Activated T-helper 2 cell treated with anti-CD3 and anti-CD28 coated beads, Interferon-gamma antibody, Interleukin-2, Interleukin-4, amounts not matched to agents 10 μg/mL and 5 μg/mL and 100 μg/mL, durations not matched to agents 14 hours and 24 hours and 36 hours (primary cell): ENCODE data around the gene ZNF319. TPM values are rescaled to one million over a fixed set of nuclear protein-coding genes. Genes with fewer than 3 reads are reported as not detected.

ENCODE experiments used
- DNase-seq: peaks from one replicate; pipeline ENCODE4 v3.0.0; 2021; ENCODE audit warnings: low spot score
- H3K27ac Mint-ChIP-seq: one replicate; pipeline ENCODE4 v1.8.0; 2021; ENCODE audit warnings: mixed read lengths
- H3K27me3 Mint-ChIP-seq: one replicate; pipeline ENCODE4 v1.8.0; 2021; ENCODE audit warnings: low read depth, mixed read lengths
- H3K36me3 Mint-ChIP-seq: one replicate; pipeline ENCODE4 v1.8.0; 2021; ENCODE audit warnings: low read depth, mixed read lengths
- H3K4me1 Mint-ChIP-seq: one replicate; pipeline ENCODE4 v1.8.0; 2021; ENCODE audit warnings: low read depth, mixed read lengths
- H3K4me3 Mint-ChIP-seq: one replicate; pipeline ENCODE4 v1.8.0; 2021; ENCODE audit warnings: low read depth, mild to moderate bottlenecking, moderate library complexity, mixed read lengths
- H3K9me3 Mint-ChIP-seq: one replicate; pipeline ENCODE4 v1.8.0; 2021; ENCODE audit warnings: mixed read lengths
- intact Hi-C: fragments of 100-400 bp; cut with micrococcal nuclease; formaldehyde crosslinking; loops from one replicate; pipeline ENCODE4 v1.15.1; 2023
- total RNA-seq: library from RNA; stranded (reverse); gene quantifications from 2 replicates; pipeline ENCODE4 v1.2.3, GENCODE V29; 2022

Gene ZNF319
- total RNA-seq, result 7.3 and 8.9 TPM in 2 replicates

DNA sequence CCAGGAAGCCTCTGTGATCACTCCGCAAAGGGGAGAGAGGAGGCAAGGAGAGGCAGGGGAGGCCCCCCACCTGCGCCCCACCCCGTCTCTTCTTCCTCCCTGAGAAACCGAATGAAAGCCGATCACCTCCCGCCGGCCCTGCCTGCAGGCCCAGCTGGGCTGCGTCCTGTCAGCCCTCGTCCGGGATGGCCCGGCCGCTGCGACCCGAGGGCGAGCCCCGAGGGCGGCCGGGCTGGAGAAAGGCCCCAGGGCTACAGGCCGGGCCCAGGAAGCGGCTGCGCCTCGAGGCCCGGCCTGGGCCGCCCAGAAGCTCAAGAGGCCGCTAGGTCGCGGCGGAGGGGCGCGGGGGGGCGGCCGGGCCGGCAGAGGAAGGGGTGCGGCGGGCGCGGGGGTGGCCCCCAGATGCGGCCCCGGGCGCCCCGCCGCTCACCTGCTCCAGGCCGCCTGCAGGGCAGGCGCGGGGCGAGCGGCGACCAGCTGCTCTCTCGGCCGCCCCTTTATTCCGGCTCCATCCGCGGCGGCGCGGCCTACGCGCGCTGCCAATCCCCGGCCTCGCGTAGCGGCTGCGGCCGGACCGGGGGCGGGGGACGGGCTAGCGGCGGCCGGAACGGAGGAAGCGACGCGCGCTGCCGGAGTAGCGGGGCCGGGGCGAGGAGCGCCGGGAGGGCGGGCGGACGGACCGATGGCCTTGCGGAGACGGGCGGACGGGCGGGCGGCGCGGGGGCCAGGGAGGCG is at the start of gene ZNF319:
Gene ZNF319 (minus strand): TSS at position 702 of the 735 bp plus-strand sequence. CDS start 2,407 bp downstream, outside the sequence.
- H3K36me3 Mint-ChIP-seq, result peaks cover 32% of the 10 kb centered on the region
- H3K4me1 Mint-ChIP-seq, result peaks cover 40% of the 10 kb centered on the region
- H3K9me3 Mint-ChIP-seq, result no peaks in the 10 kb centered on the region
- DNase-seq, result no peak
- intact Hi-C loops, result loop anchor here (1.0 to 5.0 kb wide), 4 partner anchors 15 to 423 kb away; no protein-coding TSS in a partner anchor
- H3K27ac Mint-ChIP-seq, result peak within 1 kb of the TSS; percentile 90
- no peaks in the 10 kb centered on the region for H3K27me3 Mint-ChIP-seq
- H3K4me3 Mint-ChIP-seq, result peak within 1 kb of the TSS; percentile 92

GRCh38 chr16:58049232-58050185 is 49.0 kb upstream of the ZNF319 start:
- intact Hi-C loops, result no loop called here
- no peaks in the 10 kb centered on the region for H3K4me1 Mint-ChIP-seq
- H3K27ac Mint-ChIP-seq, result no peak overlapping the region
- H3K36me3 Mint-ChIP-seq, result no peaks in the 10 kb centered on the region
- H3K9me3 Mint-ChIP-seq, result no peaks in the 10 kb centered on the region
- no peak overlapping the region for H3K4me3 Mint-ChIP-seq
- no peak for DNase-seq
- no peaks in the 10 kb centered on the region for H3K27me3 Mint-ChIP-seq

DNA sequence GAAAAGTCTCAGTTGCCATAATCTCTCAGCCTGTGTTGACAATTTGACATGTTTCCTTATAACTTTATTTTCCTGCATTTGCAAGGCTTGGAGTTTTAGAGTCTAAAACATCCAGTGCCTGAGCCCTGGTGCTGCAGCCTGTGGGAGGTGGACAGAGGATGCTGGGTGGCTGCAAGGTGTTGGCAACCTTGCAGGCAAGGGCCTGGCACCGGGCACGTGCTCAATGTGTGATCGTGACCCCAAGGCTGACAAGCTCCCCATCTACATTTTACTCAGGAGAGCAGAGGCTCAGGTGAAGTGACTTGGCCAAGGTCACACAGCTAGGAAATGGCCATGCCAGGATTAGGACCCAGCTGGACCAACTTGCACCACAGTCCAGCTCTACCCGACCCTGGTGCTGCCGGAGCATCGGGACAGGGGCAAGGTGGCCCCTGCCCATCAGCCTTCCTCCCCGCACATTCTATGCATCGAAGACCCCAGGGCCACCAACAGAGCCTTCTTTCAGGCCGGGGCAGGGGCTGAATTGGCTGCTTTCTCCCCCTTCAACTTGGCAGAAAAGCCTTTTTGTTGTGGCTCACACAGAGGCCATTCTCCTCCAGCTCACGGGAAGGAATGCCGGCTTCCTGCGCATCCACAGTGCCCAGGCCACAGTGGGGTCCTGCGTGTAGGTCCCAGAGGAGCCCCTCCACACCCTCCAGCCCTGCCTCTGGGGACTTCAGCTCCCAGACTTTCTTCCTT is 48.2 kb upstream of the ZNF319 start:
- Mint-ChIP-seq H3K9me3 (no peaks in the 10 kb centered on the region), H3K27ac (no peak overlapping the region), H3K27me3 (no peaks in the 10 kb centered on the region), H3K4me3 (no peak overlapping the region), H3K36me3 (no peaks in the 10 kb centered on the region), H3K4me1 (no peaks in the 10 kb centered on the region)
- DNase-seq, result no peak
- intact Hi-C loops, result no loop called here

GRCh38 chr16:58047557-58048348 is 47.3 kb upstream of the ZNF319 start:
- Mint-ChIP-seq H3K27ac (no peak overlapping the region), H3K4me3 (no peak overlapping the region), H3K27me3 (no peaks in the 10 kb centered on the region), H3K36me3 (no peaks in the 10 kb centered on the region), H3K4me1 (no peaks in the 10 kb centered on the region), H3K9me3 (no peaks in the 10 kb centered on the region)
- intact Hi-C loops, result no loop called here
- no peak for DNase-seq

GRCh38 chr16:58046936-58047335 is 46.5 kb upstream of the ZNF319 start:
- H3K4me3 Mint-ChIP-seq, result no peak overlapping the region
- DNase-seq, result no peak
- H3K27me3 Mint-ChIP-seq, result no peaks in the 10 kb centered on the region
- H3K36me3 Mint-ChIP-seq, result no peaks in the 10 kb centered on the region
- H3K9me3 Mint-ChIP-seq, result no peaks in the 10 kb centered on the region
- intact Hi-C loops, result no loop called here
- no peak overlapping the region for H3K27ac Mint-ChIP-seq
- no peaks in the 10 kb centered on the region for H3K4me1 Mint-ChIP-seq

DNA sequence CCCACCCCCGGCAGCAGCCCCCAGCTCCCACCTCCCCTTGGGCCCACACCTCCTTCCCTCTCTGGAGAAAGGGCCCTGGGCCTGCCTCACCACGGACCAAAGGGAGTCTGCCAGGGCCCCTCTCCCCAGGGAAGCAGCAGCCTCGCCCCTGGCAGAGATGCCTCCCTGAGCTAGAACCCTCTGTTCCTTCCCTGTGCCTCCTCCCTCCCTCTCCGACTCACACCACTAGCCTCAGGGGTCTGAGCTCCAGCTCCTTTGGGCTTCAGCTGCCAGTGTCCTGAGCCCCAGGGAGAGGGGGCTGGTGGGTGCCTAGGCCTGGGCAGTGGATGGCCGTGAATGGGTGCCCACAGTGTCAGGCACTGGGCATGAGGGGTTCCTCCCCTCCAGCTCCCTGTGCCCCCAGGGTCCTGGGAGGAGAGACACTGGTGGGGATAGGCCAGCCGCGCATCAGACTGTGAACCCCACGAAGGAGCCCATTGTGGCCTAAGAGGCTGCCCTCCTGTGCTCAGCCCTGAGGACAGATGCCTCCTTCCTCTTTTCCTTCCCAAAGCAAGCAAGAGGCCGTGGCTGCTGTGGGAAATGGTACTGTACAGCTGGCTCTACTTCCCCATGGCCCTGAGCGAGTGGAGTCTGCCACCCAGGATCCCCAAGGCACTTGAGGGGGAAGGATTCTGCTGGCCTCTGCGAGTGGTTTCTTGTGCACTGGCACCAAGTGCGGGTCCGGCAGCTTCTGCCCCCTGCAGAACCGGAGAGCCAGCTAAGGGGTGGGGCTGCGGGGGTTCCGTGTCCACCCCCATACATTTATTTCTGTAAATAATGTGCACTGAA is 45.8 kb upstream of the ZNF319 start:
- H3K4me1 Mint-ChIP-seq, result no peaks in the 10 kb centered on the region
- H3K27me3 Mint-ChIP-seq, result no peaks in the 10 kb centered on the region
- no peak overlapping the region for H3K4me3 Mint-ChIP-seq
- no peak for DNase-seq
- no peaks in the 10 kb centered on the region for H3K36me3 Mint-ChIP-seq
- H3K9me3 Mint-ChIP-seq, result no peaks in the 10 kb centered on the region
- intact Hi-C loops, result no loop called here
- no peak overlapping the region for H3K27ac Mint-ChIP-seq

GRCh38 chr16:58045096-58045495 is 44.6 kb upstream of the ZNF319 start:
- no peaks in the 10 kb centered on the region for H3K4me1 Mint-ChIP-seq
- no peaks in the 10 kb centered on the region for H3K9me3 Mint-ChIP-seq
- DNase-seq, result no peak
- H3K27me3 Mint-ChIP-seq, result no peaks in the 10 kb centered on the region
- H3K27ac Mint-ChIP-seq, result no peak overlapping the region
- intact Hi-C loops, result no loop called here
- no peak overlapping the region for H3K4me3 Mint-ChIP-seq
- H3K36me3 Mint-ChIP-seq, result no peaks in the 10 kb centered on the region

- H3K9me3 Mint-ChIP-seq, result no peaks in the 10 kb centered on the region
These were observed 44.0 kb upstream of the ZNF319 start for GRCh38 chr16:58044266-58045019.

DNA sequence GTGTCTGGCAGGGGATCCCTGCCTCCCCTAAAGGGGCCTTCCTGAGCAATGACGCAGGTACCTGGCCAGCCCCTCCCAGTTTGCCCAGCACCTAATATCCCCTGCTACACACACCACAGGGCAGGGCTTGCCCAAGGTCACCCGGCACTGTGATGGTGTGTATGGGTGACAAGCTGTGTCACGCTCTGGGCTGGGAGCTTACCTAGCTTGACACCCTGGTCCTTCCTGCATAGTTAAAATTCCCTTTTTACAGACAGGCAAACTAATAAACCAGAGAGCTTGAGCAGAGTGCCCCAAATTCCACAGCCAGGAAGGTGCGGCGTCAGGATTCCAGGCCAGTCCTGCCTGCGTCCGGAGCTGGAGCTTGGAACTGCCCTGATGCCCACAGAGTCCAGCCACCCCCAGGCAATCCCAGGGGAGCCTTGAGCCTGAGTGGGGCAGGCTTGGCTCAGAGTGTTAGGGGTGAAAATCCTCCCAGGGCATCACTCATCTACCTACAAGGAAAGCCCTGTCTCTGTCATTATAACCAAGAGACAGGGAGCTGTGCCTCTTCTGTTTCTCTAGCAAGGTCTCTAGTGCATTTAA is 43.2 kb upstream of the ZNF319 start:
- no peaks in the 10 kb centered on the region for H3K36me3 Mint-ChIP-seq
- intact Hi-C loops, result no loop called here
- H3K27me3 Mint-ChIP-seq, result no peaks in the 10 kb centered on the region
- no peak overlapping the region for H3K4me3 Mint-ChIP-seq
- H3K4me1 Mint-ChIP-seq, result no peaks in the 10 kb centered on the region
- no peak overlapping the region for H3K27ac Mint-ChIP-seq
- DNase-seq, result no peak
- H3K9me3 Mint-ChIP-seq, result no peaks in the 10 kb centered on the region

More at GRCh38 chr16:58044266-58045019, 44.0 kb upstream of the ZNF319 start:
- DNase-seq, result no peak
- no peaks in the 10 kb centered on the region for H3K36me3 Mint-ChIP-seq
- no peak overlapping the region for H3K27ac Mint-ChIP-seq
- H3K4me1 Mint-ChIP-seq, result no peaks in the 10 kb centered on the region
- H3K27me3 Mint-ChIP-seq, result no peaks in the 10 kb centered on the region
- H3K4me3 Mint-ChIP-seq, result no peak overlapping the region
- intact Hi-C loops, result no loop called here

DNA sequence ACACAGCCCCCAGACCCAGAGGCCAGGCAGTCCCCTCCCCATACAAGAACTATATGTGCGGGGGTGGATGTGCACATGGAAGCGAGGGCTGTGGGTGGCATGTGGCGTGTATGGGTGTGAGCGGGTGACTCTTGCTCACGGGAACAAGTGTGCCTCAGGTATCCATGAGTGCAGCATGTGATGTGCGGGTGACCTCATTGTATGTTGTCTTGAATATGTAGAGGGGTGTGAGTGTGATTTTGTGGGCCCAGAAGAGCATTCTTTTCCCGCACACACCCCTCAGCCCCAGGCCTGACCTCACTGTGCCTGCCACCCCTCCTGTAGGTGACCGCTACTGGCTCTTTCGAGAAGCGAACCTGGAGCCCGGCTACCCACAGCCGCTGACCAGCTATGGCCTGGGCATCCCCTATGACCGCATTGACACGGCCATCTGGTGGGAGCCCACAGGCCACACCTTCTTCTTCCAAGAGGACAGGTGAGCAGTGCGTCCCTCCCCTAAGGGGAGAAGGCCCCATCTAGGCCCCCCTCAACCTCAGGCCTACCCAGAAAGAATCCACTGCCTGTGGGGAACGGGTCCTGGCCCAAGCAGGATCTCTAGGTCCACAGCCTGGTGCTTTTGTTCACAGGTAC is 42.5 kb upstream of the ZNF319 start:
- no peaks in the 10 kb centered on the region for H3K27me3 Mint-ChIP-seq
- no peaks in the 10 kb centered on the region for H3K9me3 Mint-ChIP-seq
- H3K4me3 Mint-ChIP-seq, result no peak overlapping the region
- H3K36me3 Mint-ChIP-seq, result no peaks in the 10 kb centered on the region
- intact Hi-C loops, result no loop called here
- no peak overlapping the region for H3K27ac Mint-ChIP-seq
- no peak for DNase-seq
- no peaks in the 10 kb centered on the region for H3K4me1 Mint-ChIP-seq
